HG03039 (cell line): ENCODE measurements around the gene IKZF2.
A peak's percentile ranks its signal among the peaks of the same experiment; 100 is the strongest.
"Not testable (repeated sequence)": the region's sequence is repeated elsewhere in the genome, so short reads cannot be mapped to it uniquely, and the experiment has no call there.

Source experiments
- ATAC-seq: cut with Tn5 transposase; IDR thresholded peaks from one replicate; pipeline ENCODE4 v1.9.1; 2021; ENCODE audit warnings: mild to moderate bottlenecking, moderate library complexity; ENCODE audit not compliant: unreplicated experiment

IKZF2 gene

GRCh38 chr2:213064099-213064498, 87.3 kb downstream of the IKZF2 start:
- no peak for ATAC-seq

- no peak for ATAC-seq
Measured at GRCh38 chr2:213057977-213058376, 93.4 kb downstream of the IKZF2 start.

GRCh38 chr2:213046431-213046830, 105.0 kb downstream of the IKZF2 start:
- no peak for ATAC-seq

GRCh38 chr2:213043566-213043965, 107.8 kb downstream of the IKZF2 start:
- no peak for ATAC-seq

GRCh38 chr2:213042262-213042661, 109.2 kb downstream of the IKZF2 start:
- ATAC-seq, result no peak

- no peak for ATAC-seq
Measured at GRCh38 chr2:213036836-213037235, 114.6 kb downstream of the IKZF2 start.

- ATAC-seq, result no peak
Measured at GRCh38 chr2:213034585-213034984, 116.8 kb downstream of the IKZF2 start.

GRCh38 chr2:213032607-213033006, 118.8 kb downstream of the IKZF2 start:
- no peak for ATAC-seq

GRCh38 chr2:213022987-213023386, 128.4 kb downstream of the IKZF2 start:
- ATAC-seq, result peak; percentile 50

GRCh38 chr2:213021971-213022899, 129.2 kb downstream of the IKZF2 start:
- ATAC-seq, result peak; percentile 85

GRCh38 chr2:213020913-213021312, 130.5 kb downstream of the IKZF2 start:
- ATAC-seq, result not testable (repeated sequence)

GRCh38 chr2:213020268-213020667, 131.1 kb downstream of the IKZF2 start:
- no peak for ATAC-seq

GRCh38 chr2:213019368-213019767, 132.0 kb downstream of the IKZF2 start:
- ATAC-seq, result no peak

- no peak for ATAC-seq
Measured at GRCh38 chr2:213018340-213018901, 133.0 kb downstream of the IKZF2 start.

GRCh38 chr2:213017404-213017803, 134.0 kb downstream of the IKZF2 start:
- no peak for ATAC-seq

- no peak for ATAC-seq
Measured at GRCh38 chr2:213016984-213017351, 134.4 kb downstream of the IKZF2 start.

GRCh38 chr2:213016166-213016983, 135.0 kb downstream of the IKZF2 start:
- ATAC-seq, result no peak

GRCh38 chr2:213015387-213016165, 135.8 kb downstream of the IKZF2 start:
- peak; percentile 85 for ATAC-seq

- ATAC-seq, result no peak
Measured at GRCh38 chr2:213013979-213014378, 137.4 kb downstream of the IKZF2 start.

- ATAC-seq, result no peak
Measured at GRCh38 chr2:213011505-213011904, 139.9 kb downstream of the IKZF2 start.
